Activated CD4-positive, alpha-beta memory T cell treated with anti-CD3 and anti-CD28 coated beads, Interleukin-2, amount 10 ng/mL, durations not matched to agents 7 days and 5 days (primary cell): ENCODE results near the gene FXN. TPM values are rescaled to one million over a fixed set of nuclear protein-coding genes. Genes with fewer than 3 reads are reported as not detected.

ENCODE experiments used
- CTCF ChIA-PET: fragments of 350-600 bp; sonication (Branson Sonifier 250); formaldehyde crosslinking; loops from one replicate; lab custom pipeline; 2021; ENCODE audit warnings: antibody characterized with exemption, inconsistent platforms; lab: Charles Lee
- POLR2A ChIA-PET: fragments of 350-600 bp; sonication (Branson Sonifier 250); formaldehyde crosslinking; loops from one replicate; lab custom pipeline; 2021; ENCODE audit warnings: antibody characterized with exemption; lab: Charles Lee
- DNase-seq: peaks from one replicate; pipeline ENCODE4 v3.0.0-alpha.2; 2020
- H3K27ac Mint-ChIP-seq: one replicate; pipeline ENCODE4 v1.8.0; 2021; ENCODE audit warnings: mild to moderate bottlenecking, mixed read lengths
- H3K27me3 Mint-ChIP-seq: one replicate; pipeline ENCODE4 v1.8.0; 2021; ENCODE audit warnings: mixed read lengths
- H3K36me3 Mint-ChIP-seq: one replicate; pipeline ENCODE4 v1.8.0; 2021; ENCODE audit warnings: low read depth, mixed read lengths
- H3K4me1 Mint-ChIP-seq: one replicate; pipeline ENCODE4 v1.8.0; 2021; ENCODE audit warnings: mixed read lengths
- H3K4me3 Mint-ChIP-seq: one replicate; pipeline ENCODE4 v1.8.0; 2021; ENCODE audit warnings: mild to moderate bottlenecking, mixed read lengths
- H3K9me3 Mint-ChIP-seq: one replicate; pipeline ENCODE4 v1.8.0; 2021; ENCODE audit warnings: mixed read lengths
- total RNA-seq, 2 experiments: library from RNA; stranded (reverse); gene quantifications; one replicate each; pipeline ENCODE4 v1.2.3, GENCODE V29; 2021

Gene FXN
- total RNA-seq, 2 experiments from 2014 or later = 21.8 to 22.5 TPM

- Mint-ChIP-seq H3K27ac (no peak overlapping the region), H3K27me3 (peaks cover 39% of the 10 kb centered on the region), H3K9me3 (no peaks in the 10 kb centered on the region), H3K4me1 (peaks cover 23% of the 10 kb centered on the region), H3K36me3 (no peaks in the 10 kb centered on the region), H3K4me3 (no peak overlapping the region)
- POLR2A ChIA-PET = interaction anchor here (4.6 kb wide), 1 partner anchor 10 kb away, joined by 17 read pairs; no protein-coding TSS in a partner anchor
- DNase-seq = no peak
- CTCF ChIA-PET = interaction anchor here (0.6 to 3.1 kb wide), 4 partner anchors 10 to 145 kb away, joined by 3 to 15 read pairs (median 6); partner anchors contain the start of gene FXN
Observed at GRCh38 chr9:69009708-69010107, 25.8 kb upstream of the FXN start.

GRCh38 chr9:69012696-69013381 is 22.7 kb upstream of the FXN start:
- H3K36me3 Mint-ChIP-seq = no peaks in the 10 kb centered on the region
- peak; percentile 50 for DNase-seq
- CTCF ChIA-PET = interaction anchor here (0.6 to 2.5 kb wide), 6 partner anchors 8 to 1364 kb away, joined by 3 to 6 read pairs (median 4); partner anchors contain the start of gene FXN
- peaks cover 51% of the 10 kb centered on the region for H3K27me3 Mint-ChIP-seq
- peak overlapping the region; percentile 40 for H3K4me3 Mint-ChIP-seq
- POLR2A ChIA-PET = interaction anchor here (0.8 to 4.6 kb wide), 4 partner anchors 7 to 117 kb away, joined by 4 to 17 read pairs (median 4); no protein-coding TSS in a partner anchor
- peak overlapping the region; percentile 23 for H3K27ac Mint-ChIP-seq
- H3K9me3 Mint-ChIP-seq = no peaks in the 10 kb centered on the region
- peaks cover 26% of the 10 kb centered on the region for H3K4me1 Mint-ChIP-seq

GRCh38 chr9:69013382-69013727 is 22.2 kb upstream of the FXN start:
- no peak overlapping the region for H3K27ac Mint-ChIP-seq
- H3K27me3 Mint-ChIP-seq = peaks cover 48% of the 10 kb centered on the region
- ChIA-PET CTCF (interaction anchor here (1.0 to 2.5 kb wide), 4 partner anchors 9 to 17 kb away, joined by 3 to 6 read pairs (median 6); no protein-coding TSS in a partner anchor), POLR2A (interaction anchor here (0.8 to 1.6 kb wide), 3 partner anchors 11 to 117 kb away, joined by 4 read pairs; no protein-coding TSS in a partner anchor)
- H3K4me3 Mint-ChIP-seq = no peak overlapping the region
- DNase-seq = no peak
- no peaks in the 10 kb centered on the region for H3K9me3 Mint-ChIP-seq
- H3K4me1 Mint-ChIP-seq = peaks cover 29% of the 10 kb centered on the region
- no peaks in the 10 kb centered on the region for H3K36me3 Mint-ChIP-seq

- no peaks in the 10 kb centered on the region for H3K36me3 Mint-ChIP-seq
- no peak for DNase-seq
- peak within 1 kb of the TSS; percentile 23 for H3K27ac Mint-ChIP-seq
- peaks cover 45% of the 10 kb centered on the region for H3K27me3 Mint-ChIP-seq
- H3K9me3 Mint-ChIP-seq = no peaks in the 10 kb centered on the region
- ChIA-PET CTCF (interaction anchor here (1.6 to 2.5 kb wide), 2 partner anchors 10 to 18 kb away, joined by 6 read pairs; no protein-coding TSS in a partner anchor), POLR2A (interaction anchor here (1.6 kb wide), 1 partner anchor 10 kb away, joined by 4 read pairs; no protein-coding TSS in a partner anchor)
- H3K4me1 Mint-ChIP-seq = peaks cover 36% of the 10 kb centered on the region
- H3K4me3 Mint-ChIP-seq = peak within 1 kb of the TSS; percentile 40
Observed at GRCh38 chr9:69014013-69014412, 21.5 kb upstream of the FXN start, which contains the start of gene PRKACG. PRKACG (minus strand) TSS chr9:69014113; CDS start chr9:69014092, 21 bp downstream.

GRCh38 chr9:69016191-69017096 is 19.1 kb upstream of the FXN start:
- H3K27ac Mint-ChIP-seq = no peak overlapping the region
- peaks cover 55% of the 10 kb centered on the region for H3K4me1 Mint-ChIP-seq
- POLR2A ChIA-PET = no interaction called here
- no peak for DNase-seq
- no peaks in the 10 kb centered on the region for H3K9me3 Mint-ChIP-seq
- H3K4me3 Mint-ChIP-seq = no peak overlapping the region
- CTCF ChIA-PET = interaction anchor here (1.7 kb wide), 1 partner anchor 12 kb away, joined by 5 read pairs; no protein-coding TSS in a partner anchor
- H3K27me3 Mint-ChIP-seq = peaks cover 36% of the 10 kb centered on the region
- H3K36me3 Mint-ChIP-seq = no peaks in the 10 kb centered on the region

- H3K27me3 Mint-ChIP-seq = peaks cover 24% of the 10 kb centered on the region
- POLR2A ChIA-PET = interaction anchor here (2.1 to 2.2 kb wide), 2 partner anchors 8 to 10 kb away, joined by 11 to 17 read pairs; no protein-coding TSS in a partner anchor
- H3K4me1 Mint-ChIP-seq = peaks cover 55% of the 10 kb centered on the region
- peak overlapping the region; percentile 91 for H3K27ac Mint-ChIP-seq
- no peaks in the 10 kb centered on the region for H3K36me3 Mint-ChIP-seq
- CTCF ChIA-PET = interaction anchor here (2.1 to 3.0 kb wide), 6 partner anchors 9 to 21 kb away, joined by 9 to 33 read pairs (median 20); partner anchors contain the start of gene FXN
- DNase-seq = no peak
- no peak overlapping the region for H3K4me3 Mint-ChIP-seq
- no peaks in the 10 kb centered on the region for H3K9me3 Mint-ChIP-seq
Observed at GRCh38 chr9:69018737-69019136, 16.8 kb upstream of the FXN start.

- no peaks in the 10 kb centered on the region for H3K36me3 Mint-ChIP-seq
- peak overlapping the region; percentile 91 for H3K27ac Mint-ChIP-seq
- H3K27me3 Mint-ChIP-seq = peaks cover 21% of the 10 kb centered on the region
- H3K4me3 Mint-ChIP-seq = peak overlapping the region; percentile 21
- DNase-seq = peak; percentile 73
- no peaks in the 10 kb centered on the region for H3K9me3 Mint-ChIP-seq
- H3K4me1 Mint-ChIP-seq = peaks cover 60% of the 10 kb centered on the region
- ChIA-PET CTCF (interaction anchor here (0.6 to 3.0 kb wide), 23 partner anchors 10 to 1205 kb away, joined by 3 to 33 read pairs (median 4); partner anchors contain the start of gene FXN), POLR2A (interaction anchor here (0.6 to 2.8 kb wide), 7 partner anchors 9 to 240 kb away, joined by 3 to 21 read pairs (median 7); partner anchors contain the start of gene FXN)
Observed at GRCh38 chr9:69019808-69020207, 15.7 kb upstream of the FXN start.

- ChIA-PET CTCF (interaction anchor here (0.6 to 3.0 kb wide), 21 partner anchors 9 to 453 kb away, joined by 3 to 33 read pairs (median 4); partner anchors contain the start of gene FXN), POLR2A (interaction anchor here (1.0 to 2.8 kb wide), 6 partner anchors 8 to 241 kb away, joined by 3 to 21 read pairs (median 9); partner anchors contain the start of gene FXN)
- no peaks in the 10 kb centered on the region for H3K9me3 Mint-ChIP-seq
- no peaks in the 10 kb centered on the region for H3K36me3 Mint-ChIP-seq
- H3K27me3 Mint-ChIP-seq = peaks cover 18% of the 10 kb centered on the region
- peaks cover 60% of the 10 kb centered on the region for H3K4me1 Mint-ChIP-seq
- DNase-seq = no peak
- H3K4me3 Mint-ChIP-seq = no peak overlapping the region
- H3K27ac Mint-ChIP-seq = peak overlapping the region; percentile 91
Observed at GRCh38 chr9:69020301-69021145, 15.0 kb upstream of the FXN start.

- Mint-ChIP-seq H3K27ac (no peak overlapping the region), H3K27me3 (peaks cover 4% of the 10 kb centered on the region), H3K4me1 (peaks cover 73% of the 10 kb centered on the region), H3K4me3 (no peak overlapping the region), H3K36me3 (no peaks in the 10 kb centered on the region), H3K9me3 (no peaks in the 10 kb centered on the region)
- no peak for DNase-seq
- ChIA-PET POLR2A (interaction anchor here (1.3 kb wide), 1 partner anchor 11 kb away, joined by 4 read pairs; no protein-coding TSS in a partner anchor), CTCF (interaction anchor here (1.4 to 3.0 kb wide), 4 partner anchors 9 to 440 kb away, joined by 3 to 18 read pairs (median 4); partner anchors contain the start of gene FXN)
Observed at GRCh38 chr9:69023650-69024049, 11.9 kb upstream of the FXN start.

GRCh38 chr9:69027355-69028097 is 8.0 kb upstream of the FXN start:
- Mint-ChIP-seq H3K9me3 (peaks cover 8% of the 10 kb centered on the region), H3K4me1 (peaks cover 70% of the 10 kb centered on the region), H3K27me3 (peaks cover 4% of the 10 kb centered on the region), H3K27ac (peak overlapping the region; percentile 31), H3K4me3 (no peak overlapping the region), H3K36me3 (peaks cover 13% of the 10 kb centered on the region)
- CTCF ChIA-PET = interaction anchor here (1.0 to 3.5 kb wide), 12 partner anchors 8 to 444 kb away, joined by 3 to 32 read pairs (median 5); partner anchors contain the start of gene FXN
- peak; percentile 48 for DNase-seq
- POLR2A ChIA-PET = interaction anchor here (1.0 to 3.3 kb wide), 4 partner anchors 8 to 55 kb away, joined by 3 to 13 read pairs (median 7); partner anchors contain the start of gene FXN
